ENCODE results near the gene PDZD4. TPM values are rescaled to one million over a fixed set of nuclear protein-coding genes. Genes with fewer than 3 reads are reported as not detected.

The PDZD4 gene
- total RNA-seq, 2 experiments from 2014 or later = 1.4 to 2.6 TPM

DNA sequence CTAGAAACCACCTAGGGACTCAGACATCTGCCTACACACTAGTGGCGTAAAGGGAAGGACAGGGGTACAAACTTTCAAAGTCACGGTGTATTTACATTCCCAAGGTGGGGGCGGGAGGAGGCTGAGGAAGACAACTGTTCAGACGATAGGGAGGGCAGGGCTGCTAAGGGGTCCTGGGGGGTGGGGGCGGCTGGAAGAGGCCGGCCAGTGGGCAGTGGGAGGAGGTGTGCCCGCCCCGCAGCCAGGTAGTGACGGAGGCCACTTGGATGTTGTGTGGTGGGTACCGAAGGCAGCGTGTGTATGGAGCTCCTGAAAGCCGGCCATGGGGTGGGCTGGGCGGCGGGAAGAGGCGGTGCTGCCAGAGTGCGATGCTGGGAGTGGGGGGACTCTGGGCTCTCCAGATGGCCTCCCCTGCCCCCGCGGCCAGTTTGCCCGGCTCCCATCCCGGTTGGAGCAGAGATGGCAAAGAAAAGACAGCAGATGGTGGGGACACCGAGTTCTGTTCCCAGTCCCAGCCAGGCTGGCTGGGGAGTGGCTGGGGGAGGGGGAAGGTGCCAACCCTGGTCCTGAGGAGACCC, 31.5 kb upstream of the PDZD4 start:
- POLR2A ChIA-PET = no interaction called here
- intact Hi-C loops (cut with micrococcal nuclease) = no loop called here
- Mint-ChIP-seq H3K4me3 (no peak overlapping the region), H3K27ac (no peak overlapping the region), H3K36me3 (ENCODE audit: low read depth) (no peaks in the 10 kb centered on the region), H3K4me1 (ENCODE audit: low read depth) (peaks cover 7% of the 10 kb centered on the region), H3K9me3 (no peaks in the 10 kb centered on the region), H3K27me3 (no peaks in the 10 kb centered on the region)
- TF ChIP-seq CTCF (IDR thresholded peaks at IDR 0.05) = no peak
- DNase-seq (no peak), ATAC-seq (no peak)
- CTCF ChIA-PET = no interaction called here

GRCh38 chrX:153861151-153861550, 30.8 kb upstream of the PDZD4 start:
- POLR2A ChIA-PET = no interaction called here
- intact Hi-C loops (cut with micrococcal nuclease) = no loop called here
- Mint-ChIP-seq H3K4me3 (no peak overlapping the region), H3K27ac (no peak overlapping the region), H3K36me3 (ENCODE audit: low read depth) (no peaks in the 10 kb centered on the region), H3K4me1 (ENCODE audit: low read depth) (peaks cover 7% of the 10 kb centered on the region), H3K9me3 (no peaks in the 10 kb centered on the region), H3K27me3 (no peaks in the 10 kb centered on the region)
- CTCF ChIA-PET = no interaction called here
- ATAC-seq = no peak
- DNase-seq = no peak
- no peak for TF ChIP-seq CTCF (IDR thresholded peaks at IDR 0.05)

DNA sequence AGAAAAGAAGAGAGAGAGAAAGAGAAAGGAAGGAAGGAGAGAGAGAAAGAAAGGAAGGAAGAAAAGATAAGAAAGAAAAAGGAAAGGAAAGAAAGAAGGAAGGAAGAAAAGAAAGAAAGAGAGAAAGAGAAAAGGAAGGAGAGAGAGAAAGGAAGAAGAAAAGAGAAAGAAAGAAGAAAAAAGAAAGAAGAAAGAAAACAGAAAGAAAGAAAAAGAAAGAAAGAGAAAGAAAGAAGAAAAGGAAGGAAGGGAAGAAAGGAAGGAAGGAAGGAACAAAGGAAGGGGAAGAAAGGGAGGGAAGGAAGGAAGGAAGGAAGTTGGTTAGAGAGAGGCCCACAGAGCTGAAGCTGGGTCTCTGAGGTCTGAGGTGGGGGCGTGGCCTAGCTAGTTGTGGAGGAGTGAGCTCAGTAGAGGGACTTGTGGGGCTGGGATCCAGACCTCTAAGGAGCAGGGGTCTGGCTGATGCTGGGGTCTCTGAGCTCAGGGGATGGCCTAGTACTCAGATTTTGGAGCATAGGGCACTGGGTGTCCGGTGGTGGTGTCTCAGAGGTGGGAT, 27.1 kb upstream of the PDZD4 start:
- no peak for TF ChIP-seq CTCF (IDR thresholded peaks at IDR 0.05)
- CTCF ChIA-PET = no interaction called here
- ATAC-seq (no peak), DNase-seq (peak; percentile 12)
- Mint-ChIP-seq H3K9me3 (no peaks in the 10 kb centered on the region), H3K27ac (no peak overlapping the region), H3K4me1 (ENCODE audit: low read depth) (peaks cover 7% of the 10 kb centered on the region), H3K36me3 (ENCODE audit: low read depth) (no peaks in the 10 kb centered on the region), H3K4me3 (no peak overlapping the region), H3K27me3 (no peaks in the 10 kb centered on the region)
- intact Hi-C loops (cut with micrococcal nuclease) = no loop called here
- POLR2A ChIA-PET = no interaction called here

DNA sequence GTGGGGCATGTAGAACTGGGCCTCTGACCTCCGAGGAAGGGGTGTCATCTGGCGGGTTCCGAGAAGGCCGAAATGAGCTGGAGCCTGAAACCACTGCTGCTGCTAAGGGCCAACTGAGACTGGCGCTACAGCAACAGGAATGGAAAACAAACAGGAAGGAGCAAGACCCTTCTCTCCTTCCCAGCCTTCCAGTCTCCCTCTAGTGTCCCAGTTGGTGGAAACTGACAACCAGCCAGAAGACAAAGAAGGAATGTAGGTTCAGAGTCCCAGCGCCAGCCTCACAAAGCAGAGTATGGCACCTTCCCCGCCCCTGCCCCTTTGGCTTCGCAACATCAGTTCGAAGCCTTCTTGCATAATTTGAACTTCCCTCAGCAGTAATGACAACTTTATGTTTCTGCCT, 24.4 kb upstream of the PDZD4 start:
- Mint-ChIP-seq H3K27ac (no peak overlapping the region), H3K9me3 (no peaks in the 10 kb centered on the region), H3K27me3 (no peaks in the 10 kb centered on the region), H3K4me3 (no peak overlapping the region), H3K4me1 (ENCODE audit: low read depth) (peaks cover 7% of the 10 kb centered on the region), H3K36me3 (ENCODE audit: low read depth) (no peaks in the 10 kb centered on the region)
- ChIA-PET CTCF (no interaction called here), POLR2A (no interaction called here)
- TF ChIP-seq CTCF (IDR thresholded peaks at IDR 0.05) = no peak
- ATAC-seq (no peak), DNase-seq (no peak)
- intact Hi-C loops (cut with micrococcal nuclease) = no loop called here

- Mint-ChIP-seq H3K27me3 (no peaks in the 10 kb centered on the region), H3K4me1 (ENCODE audit: low read depth) (peaks cover 7% of the 10 kb centered on the region), H3K27ac (no peak overlapping the region), H3K4me3 (no peak overlapping the region), H3K9me3 (no peaks in the 10 kb centered on the region), H3K36me3 (ENCODE audit: low read depth) (no peaks in the 10 kb centered on the region)
- intact Hi-C loops (cut with micrococcal nuclease) = no loop called here
- no peak for TF ChIP-seq CTCF (IDR thresholded peaks at IDR 0.05)
- ChIA-PET POLR2A (interaction anchor here (1.1 kb wide), 1 partner anchor 13 kb away, joined by 3 read pairs; no protein-coding TSS in a partner anchor), CTCF (no interaction called here)
- DNase-seq (no peak), ATAC-seq (no peak)
These were observed 23.5 kb upstream of the PDZD4 start for GRCh38 chrX:153853902-153854267.

Measured in activated CD8-positive, alpha-beta T cell treated with anti-CD3 and anti-CD28 coated beads for 36 hours (primary cell).